ENCODE measurements around the gene FSIP1.

DNA sequence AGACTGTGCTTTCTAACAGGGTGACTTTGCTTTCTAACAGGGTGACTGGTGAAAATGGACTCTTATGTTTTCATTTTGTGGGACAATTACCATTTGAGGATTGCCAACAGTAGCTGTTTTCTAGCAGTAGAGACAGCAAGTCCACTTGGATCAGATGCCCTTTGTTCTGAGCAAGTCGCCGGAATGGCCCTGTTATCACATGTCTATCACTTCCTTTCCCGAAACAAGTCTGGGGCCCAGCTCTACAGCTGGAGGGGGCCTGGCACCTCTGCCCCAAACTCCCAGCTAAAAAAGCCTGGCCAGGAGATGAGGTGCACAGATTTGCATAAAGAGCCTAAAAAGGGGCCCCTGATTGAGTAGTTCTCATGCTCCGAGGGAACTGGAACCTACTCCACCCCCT lies 157.2 kb downstream of the FSIP1 start:
- TF ChIP-seq POLR2A (IDR thresholded peaks at IDR 0.05), result no peak
- TF ChIP-seq, protein P1, sequence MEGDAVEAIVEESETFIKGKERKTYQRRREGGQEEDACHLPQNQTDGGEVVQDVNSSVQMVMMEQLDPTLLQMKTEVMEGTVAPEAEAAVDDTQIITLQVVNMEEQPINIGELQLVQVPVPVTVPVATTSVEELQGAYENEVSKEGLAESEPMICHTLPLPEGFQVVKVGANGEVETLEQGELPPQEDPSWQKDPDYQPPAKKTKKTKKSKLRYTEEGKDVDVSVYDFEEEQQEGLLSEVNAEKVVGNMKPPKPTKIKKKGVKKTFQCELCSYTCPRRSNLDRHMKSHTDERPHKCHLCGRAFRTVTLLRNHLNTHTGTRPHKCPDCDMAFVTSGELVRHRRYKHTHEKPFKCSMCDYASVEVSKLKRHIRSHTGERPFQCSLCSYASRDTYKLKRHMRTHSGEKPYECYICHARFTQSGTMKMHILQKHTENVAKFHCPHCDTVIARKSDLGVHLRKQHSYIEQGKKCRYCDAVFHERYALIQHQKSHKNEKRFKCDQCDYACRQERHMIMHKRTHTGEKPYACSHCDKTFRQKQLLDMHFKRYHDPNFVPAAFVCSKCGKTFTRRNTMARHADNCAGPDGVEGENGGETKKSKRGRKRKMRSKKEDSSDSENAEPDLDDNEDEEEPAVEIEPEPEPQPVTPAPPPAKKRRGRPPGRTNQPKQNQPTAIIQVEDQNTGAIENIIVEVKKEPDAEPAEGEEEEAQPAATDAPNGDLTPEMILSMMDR (IDR thresholded peaks at IDR 0.05), result no peak

Measured in lower leg skin (tissue), 3 donors.